Effector memory CD4-positive, alpha-beta T cell (primary cell): Measurements from ENCODE around the gene STRIP1.
A peak's percentile ranks its signal among the peaks of the same experiment; 100 is the strongest.

Source experiments
- DNase-seq, 3 donors: peaks; one replicate each; pipeline ENCODE4 v3.0.0-alpha.2; 2020
- H3K27ac ChIP-seq: 2 replicates; pipeline ENCODE4 v1.7.0; 2013; ENCODE audit warnings: mild to moderate bottlenecking, low read length, moderate library complexity; ENCODE audit not compliant: insufficient read depth, poor library complexity, severe bottlenecking
- H3K27me3 ChIP-seq: replicated peaks from 2 replicates; pipeline ENCODE4 v1.7.0; 2013; ENCODE audit warnings: mild to moderate bottlenecking, low read length; ENCODE audit not compliant: insufficient read depth, control insufficient read depth, poor library complexity, severe bottlenecking
- H3K36me3 ChIP-seq: 2 replicates; pipeline ENCODE4 v1.7.0; 2013; ENCODE audit warnings: mild to moderate bottlenecking, low read length, moderate library complexity; ENCODE audit not compliant: control insufficient read depth, insufficient read depth
- H3K4me1 ChIP-seq: 2 replicates; pipeline ENCODE4 v1.7.0; 2013; ENCODE audit warnings: low read length, mild to moderate bottlenecking; ENCODE audit not compliant: control insufficient read depth, insufficient read depth, poor library complexity, severe bottlenecking
- H3K4me3 ChIP-seq: 2 replicates; pipeline ENCODE4 v1.7.0; 2013; ENCODE audit warnings: low read length, low read depth, mild to moderate bottlenecking; ENCODE audit not compliant: insufficient read depth, poor library complexity, severe bottlenecking
- H3K9me3 ChIP-seq: 2 replicates; pipeline ENCODE4 v1.7.0; 2013; ENCODE audit warnings: mild to moderate bottlenecking, low read length, moderate library complexity; ENCODE audit not compliant: control insufficient read depth

The STRIP1 gene

DNA sequence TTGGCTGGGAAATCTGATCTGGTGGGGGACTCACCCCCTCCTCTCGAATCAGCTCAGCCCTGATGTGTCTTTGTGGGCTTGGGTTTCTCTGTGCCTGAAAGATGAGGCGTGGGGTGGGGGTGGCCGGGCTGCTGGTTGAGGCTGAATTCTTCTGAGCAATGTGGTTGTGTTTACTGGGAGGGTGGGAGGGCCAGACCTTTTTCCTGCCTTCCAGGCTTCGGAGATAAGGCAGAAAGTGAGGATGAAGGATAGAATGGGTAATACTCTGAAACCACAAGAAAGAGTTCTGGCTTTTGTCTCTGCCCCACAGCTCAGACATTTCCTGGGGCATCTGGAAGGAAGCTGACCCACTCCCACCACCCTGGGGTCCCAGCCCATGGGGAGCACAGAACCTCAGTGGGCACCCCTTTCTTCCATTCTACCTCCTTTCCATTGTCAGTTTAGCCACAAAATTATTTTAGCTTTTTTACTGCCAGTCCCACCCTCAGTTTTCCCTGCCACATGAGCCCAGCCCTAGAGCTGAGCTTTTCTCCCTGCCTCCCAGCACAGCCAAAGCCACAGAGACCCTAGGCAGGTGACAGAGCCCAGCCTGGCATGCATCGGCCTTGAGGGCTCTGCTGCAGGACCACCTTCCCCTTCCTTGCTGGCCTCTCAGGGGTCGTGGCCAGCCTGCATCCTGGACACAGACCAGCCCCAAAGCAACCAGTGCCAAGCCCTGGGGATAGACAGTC lies 24.9 kb downstream of the STRIP1 start:
- Histone ChIP-seq H3K36me3 (peaks cover 40% of the 10 kb centered on the region), H3K9me3 (no peaks in the 10 kb centered on the region), H3K27ac (no peak overlapping the region), H3K27me3 (no peaks in the 10 kb centered on the region), H3K4me3 (no peak overlapping the region), H3K4me1 (no peaks in the 10 kb centered on the region)
- no peak for DNase-seq

GRCh38 chr1:110060034-110060661 lies 25.7 kb downstream of the STRIP1 start:
- peaks cover 32% of the 10 kb centered on the region for H3K36me3 ChIP-seq
- peak; percentile 38 to 58 (median 51) for DNase-seq
- H3K27ac ChIP-seq, result no peak overlapping the region
- no peaks in the 10 kb centered on the region for H3K27me3 ChIP-seq
- H3K4me1 ChIP-seq, result no peaks in the 10 kb centered on the region
- no peaks in the 10 kb centered on the region for H3K9me3 ChIP-seq
- no peak overlapping the region for H3K4me3 ChIP-seq

- H3K36me3 ChIP-seq, result peaks cover 26% of the 10 kb centered on the region
- no peaks in the 10 kb centered on the region for H3K4me1 ChIP-seq
- no peak overlapping the region for H3K4me3 ChIP-seq
- H3K27me3 ChIP-seq, result no peaks in the 10 kb centered on the region
- no peak overlapping the region for H3K27ac ChIP-seq
- no peak for DNase-seq
- no peaks in the 10 kb centered on the region for H3K9me3 ChIP-seq
Measured at GRCh38 chr1:110060662-110061060, 26.2 kb downstream of the STRIP1 start.

DNA sequence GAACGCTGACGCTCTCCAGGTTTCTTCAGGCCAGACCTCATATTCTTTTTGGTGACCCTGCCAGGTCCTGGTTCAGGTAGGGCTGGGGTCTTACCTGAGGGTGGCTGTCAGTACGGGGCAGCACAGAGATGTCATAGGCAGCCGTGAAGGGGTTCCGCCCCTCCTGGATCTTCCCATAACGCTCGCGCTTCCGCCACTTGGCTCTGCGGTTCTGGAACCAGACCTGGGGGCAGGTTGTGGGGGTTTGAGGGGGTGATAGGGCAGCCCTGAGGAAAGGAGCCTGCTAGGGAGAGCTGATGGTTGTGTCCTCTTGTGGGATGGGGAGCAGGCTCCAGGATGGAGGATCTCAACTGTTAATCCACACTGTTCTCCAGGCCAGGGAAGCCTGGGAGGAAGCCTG lies 26.9 kb downstream of the STRIP1 start:
- Histone ChIP-seq H3K9me3 (no peaks in the 10 kb centered on the region), H3K27ac (no peak overlapping the region), H3K27me3 (no peaks in the 10 kb centered on the region), H3K36me3 (peaks cover 21% of the 10 kb centered on the region), H3K4me1 (no peaks in the 10 kb centered on the region), H3K4me3 (no peak overlapping the region)
- DNase-seq, result no peak

DNA sequence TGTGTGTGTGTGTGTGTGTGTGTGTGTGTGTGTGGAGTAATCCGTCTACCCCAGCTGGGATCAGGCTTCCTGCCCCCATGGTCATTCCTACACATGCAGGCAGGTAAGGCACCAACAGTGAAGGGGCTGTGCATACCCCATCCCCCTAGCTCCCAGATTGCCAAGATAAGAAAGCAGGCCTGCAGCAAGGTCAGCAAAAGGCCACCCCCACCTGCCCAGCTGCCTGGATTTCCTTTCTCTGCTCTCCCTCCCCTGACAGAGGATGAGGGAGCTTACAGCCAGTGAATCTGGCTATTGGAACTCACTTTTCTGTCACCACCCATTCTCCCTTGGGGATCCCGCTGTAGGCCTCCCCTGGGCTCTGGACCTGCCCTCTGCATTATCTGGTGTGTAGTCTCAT lies 28.2 kb downstream of the STRIP1 start:
- H3K27me3 ChIP-seq, result peaks cover 5% of the 10 kb centered on the region
- H3K36me3 ChIP-seq, result peaks cover 8% of the 10 kb centered on the region
- H3K4me1 ChIP-seq, result peaks cover 3% of the 10 kb centered on the region
- H3K9me3 ChIP-seq, result no peaks in the 10 kb centered on the region
- H3K27ac ChIP-seq, result no peak overlapping the region
- H3K4me3 ChIP-seq, result no peak overlapping the region
- DNase-seq, result no peak

GRCh38 chr1:110063781-110064180 lies 29.4 kb downstream of the STRIP1 start:
- Histone ChIP-seq H3K27ac (no peak overlapping the region), H3K36me3 (peaks cover under 1% of the 10 kb centered on the region), H3K4me1 (peaks cover 15% of the 10 kb centered on the region), H3K9me3 (no peaks in the 10 kb centered on the region), H3K27me3 (peaks cover 16% of the 10 kb centered on the region), H3K4me3 (no peak overlapping the region)
- no peak for DNase-seq

DNA sequence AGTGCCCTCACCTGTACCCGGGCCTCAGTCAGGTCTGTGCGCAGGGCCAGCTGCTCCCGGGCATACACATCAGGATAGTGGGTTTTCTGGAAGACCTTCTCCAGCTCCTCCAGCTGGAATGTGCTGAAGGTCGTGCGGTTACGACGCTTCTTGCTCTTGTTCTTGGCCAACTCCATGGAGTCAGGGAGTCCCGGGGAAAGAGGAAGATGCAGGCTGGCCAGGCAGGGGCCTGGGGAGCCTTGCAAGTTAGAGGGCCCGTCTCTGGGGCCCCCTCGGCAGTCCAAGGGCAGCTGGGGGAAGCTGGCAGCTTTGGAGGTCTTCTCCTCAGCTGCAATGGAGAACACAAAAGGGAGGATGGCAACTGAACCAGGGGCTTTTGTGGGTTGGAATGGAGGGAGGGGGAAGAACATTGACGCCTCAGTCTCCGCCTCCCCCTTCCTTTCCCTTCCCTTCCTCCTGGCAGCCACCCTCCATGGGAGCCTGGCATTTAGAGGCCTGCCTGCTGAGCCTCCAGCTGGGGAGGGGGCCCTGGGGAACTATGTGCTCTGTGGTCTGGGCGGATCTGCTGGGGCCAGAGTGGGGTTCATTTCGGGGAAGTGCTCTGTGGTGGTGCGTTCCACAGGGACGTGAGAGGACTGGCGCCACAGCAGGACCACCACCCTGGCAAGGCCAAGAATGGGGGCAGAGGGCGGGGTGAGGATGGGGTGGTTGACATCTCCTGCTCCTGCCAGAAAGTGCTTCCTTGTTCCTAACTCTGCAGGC lies 30.3 kb downstream of the STRIP1 start:
- peaks cover 26% of the 10 kb centered on the region for H3K27me3 ChIP-seq
- H3K4me1 ChIP-seq, result peaks cover 24% of the 10 kb centered on the region
- no peaks in the 10 kb centered on the region for H3K9me3 ChIP-seq
- H3K36me3 ChIP-seq, result no peaks in the 10 kb centered on the region
- no peak overlapping the region for H3K4me3 ChIP-seq
- no peak for DNase-seq
- no peak overlapping the region for H3K27ac ChIP-seq

DNA sequence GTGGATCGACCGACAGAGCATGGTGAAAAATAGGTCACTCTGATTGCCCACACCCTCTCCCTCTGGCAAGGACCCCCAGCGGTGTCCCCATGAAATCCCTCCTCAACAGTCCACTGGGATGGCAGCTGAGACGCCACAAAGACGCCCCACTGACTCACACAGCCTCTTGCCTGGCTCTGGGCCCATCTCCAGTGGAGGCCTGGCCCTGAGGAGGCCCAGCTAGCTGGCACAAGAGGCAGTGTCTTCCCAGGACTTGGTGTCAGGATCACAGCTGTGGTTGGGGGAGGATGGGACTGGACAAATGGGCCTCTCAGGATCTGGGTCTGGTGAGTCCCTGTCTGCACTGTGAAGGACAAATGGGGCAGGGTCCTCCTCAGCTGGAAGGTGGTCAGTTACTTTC lies 31.4 kb downstream of the STRIP1 start:
- DNase-seq, result no peak
- Histone ChIP-seq H3K36me3 (no peaks in the 10 kb centered on the region), H3K27ac (no peak overlapping the region), H3K4me3 (no peak overlapping the region), H3K27me3 (peaks cover 34% of the 10 kb centered on the region), H3K4me1 (peaks cover 31% of the 10 kb centered on the region), H3K9me3 (no peaks in the 10 kb centered on the region)

DNA sequence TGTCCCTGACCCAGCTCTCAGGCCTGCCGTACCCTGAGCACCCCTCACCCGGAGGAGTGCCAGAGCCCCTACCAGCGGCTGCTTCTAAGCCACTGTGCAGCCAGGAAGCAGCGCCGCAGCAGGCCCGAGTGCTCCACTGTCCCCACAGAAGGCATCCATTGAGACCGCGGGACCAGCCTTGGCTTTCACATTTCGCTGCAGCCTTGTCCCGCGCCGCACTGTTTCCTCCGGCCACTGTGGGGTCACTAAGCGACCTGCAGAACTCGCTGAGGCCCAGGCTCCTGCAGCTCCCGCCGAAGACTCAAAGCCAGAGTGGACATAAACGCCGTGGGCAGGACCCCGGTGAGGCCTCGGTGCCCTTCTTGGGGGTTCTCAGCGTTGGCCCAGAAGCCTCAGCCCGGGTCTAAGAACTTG lies 33.1 kb downstream of the STRIP1 start:
- DNase-seq, result no peak
- Histone ChIP-seq H3K4me3 (no peak overlapping the region), H3K27ac (no peak overlapping the region), H3K9me3 (no peaks in the 10 kb centered on the region), H3K4me1 (peaks cover 31% of the 10 kb centered on the region), H3K36me3 (no peaks in the 10 kb centered on the region), H3K27me3 (peaks cover 41% of the 10 kb centered on the region)
